ENCODE measurements around the gene CPT1A. TPM values are rescaled to one million over a fixed set of nuclear protein-coding genes. Genes with fewer than 3 reads are reported as not detected.

Gene CPT1A
- total RNA-seq, 1 experiment from 2014 or later, result 36.3 TPM

GRCh38 chr11:68828155-68828931 lies 13.4 kb downstream of the CPT1A start:
- Histone ChIP-seq H2AFZ (no peak overlapping the region), H3K4me2 (no peak overlapping the region), H3K4me3 (no peak overlapping the region), H3K4me1 (replicated peaks; ENCODE audit: insufficient read depth) (no peaks in the 10 kb centered on the region), H4K20me1 (ENCODE audit: insufficient read depth) (peaks cover 8% of the 10 kb centered on the region), H3F3A (ENCODE audit: insufficient read depth, low read depth) (no peaks in the 10 kb centered on the region), H3K79me2 (ENCODE audit: low read depth) (no peaks in the 10 kb centered on the region), H3K9me2 (ENCODE audit: insufficient read depth) (no peaks in the 10 kb centered on the region), H3K27me3 (ENCODE audit: insufficient read depth, low read depth) (no peaks in the 10 kb centered on the region), H3K9me3 (ENCODE audit: insufficient read depth, low read depth) (no peaks in the 10 kb centered on the region), H3K27ac (no peak overlapping the region), H3K36me3 (ENCODE audit: low read depth) (no peaks in the 10 kb centered on the region)
- ChIA-PET CTCF (no interaction called here), POLR2A (ENCODE audit: unreplicated experiment) (no interaction called here)
- no peak for DNase-seq
- no TSS peak for BruUV-seq (replicated peaks)
- TF ChIP-seq CTCF (conservative IDR thresholded peaks at IDR 0.05), result no peak
- intact Hi-C loops (cut with micrococcal nuclease; ENCODE audit: unreplicated experiment), result no loop called here

- no peaks in the 10 kb centered on the region for H3K27me3 ChIP-seq (ENCODE audit: insufficient read depth, low read depth)
- no peak overlapping the region for H2AFZ ChIP-seq
- BruUV-seq (replicated peaks), result no TSS peak
- H3K27ac ChIP-seq, result no peak overlapping the region
- intact Hi-C loops (cut with micrococcal nuclease; ENCODE audit: unreplicated experiment), result no loop called here
- H3K4me1 ChIP-seq (replicated peaks; ENCODE audit: insufficient read depth), result no peaks in the 10 kb centered on the region
- H3K36me3 ChIP-seq (ENCODE audit: low read depth), result no peaks in the 10 kb centered on the region
- H3K4me2 ChIP-seq, result no peak overlapping the region
- no peak for DNase-seq
- ChIA-PET POLR2A (ENCODE audit: unreplicated experiment) (no interaction called here), CTCF (no interaction called here)
- no peaks in the 10 kb centered on the region for H3K79me2 ChIP-seq (ENCODE audit: low read depth)
- H3K9me3 ChIP-seq (ENCODE audit: insufficient read depth, low read depth), result no peaks in the 10 kb centered on the region
- no peaks in the 10 kb centered on the region for H3K9me2 ChIP-seq (ENCODE audit: insufficient read depth)
- peaks cover 11% of the 10 kb centered on the region for H4K20me1 ChIP-seq (ENCODE audit: insufficient read depth)
- H3K4me3 ChIP-seq, result no peak overlapping the region
- no peaks in the 10 kb centered on the region for H3F3A ChIP-seq (ENCODE audit: insufficient read depth, low read depth)
- TF ChIP-seq CTCF (conservative IDR thresholded peaks at IDR 0.05) (no peak), EZH2 (IDR thresholded peaks at IDR 0.05; ENCODE audit: low read depth) (no peak)
Observed at GRCh38 chr11:68827733-68828132, 14.0 kb downstream of the CPT1A start.

GRCh38 chr11:68826726-68827125 lies 15.0 kb downstream of the CPT1A start:
- H3K9me3 ChIP-seq (ENCODE audit: insufficient read depth, low read depth), result no peaks in the 10 kb centered on the region
- H3K9me2 ChIP-seq (ENCODE audit: insufficient read depth), result no peaks in the 10 kb centered on the region
- no peaks in the 10 kb centered on the region for H3K79me2 ChIP-seq (ENCODE audit: low read depth)
- peaks cover 19% of the 10 kb centered on the region for H4K20me1 ChIP-seq (ENCODE audit: insufficient read depth)
- H3K4me2 ChIP-seq, result no peak overlapping the region
- DNase-seq, result no peak
- no peaks in the 10 kb centered on the region for H3K27me3 ChIP-seq (ENCODE audit: insufficient read depth, low read depth)
- no peak overlapping the region for H3K27ac ChIP-seq
- no peaks in the 10 kb centered on the region for H3K4me1 ChIP-seq (replicated peaks; ENCODE audit: insufficient read depth)
- H3K36me3 ChIP-seq (ENCODE audit: low read depth), result no peaks in the 10 kb centered on the region
- H3K4me3 ChIP-seq, result no peak overlapping the region
- no peaks in the 10 kb centered on the region for H3F3A ChIP-seq (ENCODE audit: insufficient read depth, low read depth)
- POLR2A ChIA-PET (ENCODE audit: unreplicated experiment), result no interaction called here
- no TSS peak for BruUV-seq (replicated peaks)
- CTCF ChIA-PET, result interaction anchor here (0.6 kb wide), 1 partner anchor 194 kb away, joined by 4 read pairs; no protein-coding TSS in a partner anchor
- TF ChIP-seq CTCF (conservative IDR thresholded peaks at IDR 0.05) (no peak), EZH2 (IDR thresholded peaks at IDR 0.05; ENCODE audit: low read depth) (no peak)
- H2AFZ ChIP-seq, result no peak overlapping the region
- intact Hi-C loops (cut with micrococcal nuclease; ENCODE audit: unreplicated experiment), result no loop called here

All from PC-9 (cell line).